HCT116 (cell line): ENCODE measurements around the gene MICOS13. TPM values are rescaled to one million over a fixed set of nuclear protein-coding genes. Genes with fewer than 3 reads are reported as not detected.

Source experiments
- ATAC-seq: fragments of 200-7000 bp; cut with Tn5 transposase; 2 replicates; pipeline ENCODE4 v1.9.1; 2020; ENCODE audit warnings: mild to moderate bottlenecking, moderate library complexity
- BruUV-seq: library from RNA; stranded (reverse); fragments of 400-500 nt; replicated peaks from 2 replicates; lab custom pipeline; 2021; lab: Mats Ljungman, UMichigan
- CTCF ChIA-PET: fragments of 300-600 bp; sonication (Branson Sonifier 250); formaldehyde crosslinking; loops from one replicate; lab custom pipeline; 2021; ENCODE audit warnings: antibody characterized with exemption; lab: Charles Lee
- POLR2A ChIA-PET: fragments of 300-600, 350-600 bp; sonication (Branson Sonifier 250); formaldehyde crosslinking; loops from one replicate; lab custom pipeline; 2021; ENCODE audit warnings: antibody characterized with exemption; lab: Charles Lee
- RAD21 ChIA-PET, 2 experiments: fragments of 300-600 bp; sonication (Branson Sonifier 250); formaldehyde crosslinking; loops; one replicate each; lab custom pipeline; 2023; ENCODE audit warnings: low total read pairs in 2 of 2; ENCODE audit not compliant: uncharacterized antibody in 2 of 2, unreplicated experiment in 2 of 2, low non-redundant PET in 1 of 2; lab: Charles Lee
- DNase-seq: peaks from one replicate; pipeline ENCODE4 v3.0.0-alpha.2; 2010; ENCODE audit warnings: low read depth, low spot score
- H2AFZ ChIP-seq: fragments of 200-600 bp; shearing (Covaris generic), sonication (generic); 2 replicates; pipeline ENCODE4 v1.6.1; 2017; ENCODE audit warnings: low read depth, mixed run types, mixed read lengths, antibody characterized with exemption, low read length; ENCODE audit not compliant: poor library complexity, severe bottlenecking
- H3K27ac ChIP-seq: 2 replicates; pipeline ENCODE4 v1.5.1; 2012; ENCODE audit warnings: low read depth, low read length
- H3K27me3 ChIP-seq: fragments of 200-600 bp; sonication (generic); 2 replicates; pipeline ENCODE4 v1.6.1; 2016; ENCODE audit warnings: mixed run types, low read length, mixed read lengths; ENCODE audit not compliant: insufficient read depth
- H3K36me3 ChIP-seq, 2 experiments: fragments of 200-500 bp in 1 of 2; fragments of 200-600 bp in 1 of 2; sonication (Bioruptor generic) in 1 of 2; sonication (generic) in 1 of 2; 2 replicates each; pipeline versions ENCODE4 v1.5.1 to v1.6.1; 2014 to 2016; ENCODE audit warnings: low read length in 2 of 2, inconsistent platforms in 1 of 2, mixed read lengths in 1 of 2, mixed run types in 1 of 2; ENCODE audit not compliant: insufficient read depth in 2 of 2, control insufficient read depth in 1 of 2
- H3K4me1 ChIP-seq, 2 experiments: fragments of 200-600 bp in 1 of 2; sonication (generic) in 1 of 2; 2 replicates each; pipeline versions ENCODE4 v1.5.1 to v1.6.1; 2012 to 2017; ENCODE audit warnings: low read length in 2 of 2, inconsistent platforms in 1 of 2, mild to moderate bottlenecking in 1 of 2, mixed read lengths in 1 of 2, mixed run types in 1 of 2, moderate library complexity in 1 of 2; ENCODE audit not compliant: insufficient read depth in 2 of 2, control insufficient read depth in 1 of 2
- H3K4me2 ChIP-seq: fragments of 200-600 bp; sonication (generic); 2 replicates; pipeline ENCODE4 v1.6.1; 2017; ENCODE audit warnings: mixed run types, low read length, mixed read lengths
- H3K4me3 ChIP-seq, 2 experiments: fragments of 200-600 bp in 1 of 2; sonication (generic) in 1 of 2; replicated peaks in 1 of 2; 2 replicates each; pipeline ENCODE4 v1.5.1; 2011 to 2016; ENCODE audit warnings: low read length in 2 of 2, control low read depth in 1 of 2, low read depth in 1 of 2, mild to moderate bottlenecking in 1 of 2, mixed read lengths in 1 of 2, mixed run types in 1 of 2
- H3K79me2 ChIP-seq: fragments of 200-600 bp; sonication (generic); 2 replicates; pipeline ENCODE4 v1.6.1; 2017; ENCODE audit warnings: mild to moderate bottlenecking, mixed run types, low read length, moderate library complexity, mixed read lengths; ENCODE audit not compliant: insufficient read depth
- H3K9ac ChIP-seq: fragments of 200-600 bp; sonication (generic); 2 replicates; pipeline ENCODE4 v1.6.1; 2016; ENCODE audit warnings: low read length, mixed read lengths
- H3K9me2 ChIP-seq: fragments of 200-600 bp; sonication (generic), shearing (Covaris generic); 2 replicates; pipeline ENCODE4 v1.6.1; 2017; ENCODE audit warnings: mixed run types, mild to moderate bottlenecking, moderate library complexity; ENCODE audit not compliant: insufficient read depth
- H3K9me3 ChIP-seq, 2 experiments: fragments of 200-500 bp in 1 of 2; fragments of 200-600 bp in 1 of 2; sonication (Bioruptor generic) in 1 of 2; sonication (generic) in 1 of 2; 2 replicates each; pipeline ENCODE4 v1.6.1; 2014 to 2017; ENCODE audit warnings: low read length in 2 of 2, mixed read lengths in 2 of 2, inconsistent platforms in 1 of 2, low read depth in 1 of 2, mild to moderate bottlenecking in 1 of 2, mixed run types in 1 of 2, moderate library complexity in 1 of 2; ENCODE audit not compliant: control insufficient read depth in 1 of 2, insufficient read depth in 1 of 2
- H4K20me1 ChIP-seq: fragments of 200-600 bp; sonication (generic), shearing (Covaris generic); 2 replicates; pipeline ENCODE4 v1.6.1; 2017; ENCODE audit warnings: mixed run types, mild to moderate bottlenecking, moderate library complexity; ENCODE audit not compliant: insufficient read depth
- CEBPB ChIP-seq: IDR thresholded peaks from 2 replicates; pipeline ENCODE4 v1.6.1; 2012; ENCODE audit warnings: low read depth
- EGR1 ChIP-seq: IDR thresholded peaks from 2 replicates; pipeline ENCODE4 v1.6.1; 2012; ENCODE audit warnings: low read depth
- ELF1 ChIP-seq: IDR thresholded peaks from 2 replicates; pipeline ENCODE4 v1.6.1; 2012; ENCODE audit warnings: low read depth, borderline replicate concordance
- EZH2phosphoT487 ChIP-seq: fragments of 200-600 bp; IDR thresholded peaks from 2 replicates; pipeline ENCODE4 v1.6.1; 2018; ENCODE audit warnings: antibody characterized with exemption, borderline replicate concordance
- FOSL1 ChIP-seq: IDR thresholded peaks from 2 replicates; pipeline ENCODE4 v1.6.1; 2012; ENCODE audit warnings: low read depth
- RAD21 ChIP-seq: IDR thresholded peaks from 2 replicates; pipeline ENCODE4 v1.6.1; 2012; ENCODE audit warnings: low read depth, mild to moderate bottlenecking
- SP1 ChIP-seq: IDR thresholded peaks from 2 replicates; pipeline ENCODE4 v1.6.1; 2012; ENCODE audit warnings: low read depth
- SRF ChIP-seq: IDR thresholded peaks from 2 replicates; pipeline ENCODE4 v1.6.1; 2012; ENCODE audit warnings: low read depth
- YY1 ChIP-seq: IDR thresholded peaks from 2 replicates; pipeline ENCODE4 v1.6.1; 2011; ENCODE audit warnings: low read length, low read depth, moderate library complexity, mild to moderate bottlenecking; ENCODE audit not compliant: insufficient replicate concordance; ENCODE audit errors: extremely low read depth
- ZFX ChIP-seq: fragments of 450-650 bp; IDR thresholded peaks from 2 replicates; pipeline ENCODE4 v1.6.1; 2017
- ZNF274 ChIP-seq: fragments of 200-500 bp; sonication (Bioruptor generic); IDR thresholded peaks from 2 replicates; pipeline ENCODE4 v1.6.1; 2014; ENCODE audit warnings: mild to moderate bottlenecking, low read depth, low read length, inconsistent platforms
- intact Hi-C: fragments of 100-400 bp; cut with micrococcal nuclease; formaldehyde crosslinking; loops from 2 replicates; pipeline ENCODE4 v1.10.0; 2022
- total RNA-seq: library from RNA; stranded (reverse); gene quantifications from one replicate; pipeline ENCODE4 v1.2.1, GENCODE V29; 2021; ENCODE audit not compliant: unreplicated experiment
- TF ChIP-seq, protein P1 (sequence below): IDR thresholded peaks from 2 replicates; pipeline ENCODE4 v1.6.1; 2012
- TF ChIP-seq, protein P2 (sequence below): IDR thresholded peaks from 2 replicates; pipeline ENCODE4 v1.6.1; 2011; ENCODE audit warnings: mild to moderate bottlenecking, low read length, moderate library complexity; ENCODE audit not compliant: insufficient replicate concordance; ENCODE audit errors: extremely low read depth
- TF ChIP-seq, protein P3 (sequence below), 3 experiments: fragments of 200-600 bp in 1 of 3; sonication (generic) in 1 of 3; IDR thresholded peaks in 2 of 3; conservative IDR thresholded peaks in 1 of 3; 2 replicates each; pipeline ENCODE4 v1.5.1; 2012 to 2017; ENCODE audit warnings: low read depth in 2 of 3, low read length in 2 of 3, antibody characterized with exemption in 1 of 3, borderline replicate concordance in 1 of 3, control low read depth in 1 of 3, mild to moderate bottlenecking in 1 of 3, mixed read lengths in 1 of 3, mixed run types in 1 of 3, moderate library complexity in 1 of 3; ENCODE audit not compliant: insufficient read depth in 1 of 3

The MICOS13 gene
- total RNA-seq, 1 experiment from 2014 or later, result 61.6 TPM

DNA sequence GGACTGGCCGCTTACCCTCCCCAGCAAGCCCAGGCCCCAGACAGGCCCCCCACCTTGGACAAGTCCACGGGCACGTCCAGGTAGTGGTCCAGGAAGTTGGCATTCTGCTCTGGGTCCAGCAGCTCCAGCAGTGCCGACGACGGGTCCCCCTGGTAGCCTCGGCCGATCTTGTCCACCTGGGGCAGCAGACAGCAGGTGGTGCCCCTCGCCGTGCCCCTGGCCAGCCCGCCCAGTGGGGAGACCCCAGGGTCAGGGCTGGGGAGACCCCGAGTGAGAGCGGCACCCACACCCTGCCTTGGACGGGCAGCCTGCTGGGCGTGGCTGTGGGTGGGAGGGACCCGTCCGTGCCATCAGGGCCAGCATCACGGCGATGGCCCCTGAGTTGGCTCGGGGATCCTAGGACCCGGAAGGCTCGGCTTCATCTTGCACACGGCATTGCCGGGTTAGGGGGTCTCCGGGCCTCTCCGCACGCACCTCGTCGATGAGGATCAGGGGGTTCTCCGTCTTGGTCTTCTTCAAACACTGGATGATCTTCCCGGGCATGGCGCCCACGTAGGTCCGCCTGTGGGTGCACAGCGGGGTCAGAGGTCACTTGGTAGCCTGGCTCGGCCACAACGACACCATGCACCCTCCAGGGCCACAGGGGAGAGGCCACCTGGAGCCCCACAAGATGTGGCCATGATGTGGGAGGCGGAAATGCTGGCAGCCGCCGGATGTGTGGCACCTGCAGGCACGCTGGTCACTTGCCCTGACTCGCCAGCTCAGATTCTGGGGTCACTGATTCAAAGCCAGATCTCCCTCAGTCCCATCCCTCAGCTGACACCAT lies 16.1 kb upstream of the MICOS13 start:
- Histone ChIP-seq H3K79me2 (peaks cover 47% of the 10 kb centered on the region), H3K27ac (peak overlapping the region; percentile 31; the same call in 1 of the 2 replicates), H3K4me3 (no peak overlapping the region), H3K9ac (no peak overlapping the region), H3K4me2 (no peak overlapping the region), H3K27me3 (no peaks in the 10 kb centered on the region), H3K36me3 (peaks cover 20 to 63% of the 10 kb centered on the region in 2 experiments; a peak in 3 of 4 replicates), H3K9me2 (no peaks in the 10 kb centered on the region), H4K20me1 (peaks cover 17% of the 10 kb centered on the region; the same call in 1 of the 2 replicates), H2AFZ (no peak overlapping the region), H3K9me3 (no peaks in the 10 kb centered on the region), H3K4me1 (peaks cover 4 to 20% of the 10 kb centered on the region in 2 experiments; a peak in 2 of 4 replicates)
- BruUV-seq, result no TSS peak
- ATAC-seq (no peak), DNase-seq (no peak)
- ChIA-PET RAD21 (no interaction called here), CTCF (no interaction called here), POLR2A (no interaction called here)
- TF ChIP-seq, protein P1, sequence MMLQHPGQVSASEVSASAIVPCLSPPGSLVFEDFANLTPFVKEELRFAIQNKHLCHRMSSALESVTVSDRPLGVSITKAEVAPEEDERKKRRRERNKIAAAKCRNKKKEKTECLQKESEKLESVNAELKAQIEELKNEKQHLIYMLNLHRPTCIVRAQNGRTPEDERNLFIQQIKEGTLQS, result no peak
- TF ChIP-seq ELF1 (no peak), SP1 (no peak), FOSL1 (no peak), RAD21 (no peak), ZFX (no peak), CEBPB (no peak), EGR1 (no peak), ZNF274 (no peak), YY1 (no peak), SRF (no peak), EZH2phosphoT487 (no peak)
- TF ChIP-seq, protein P2, sequence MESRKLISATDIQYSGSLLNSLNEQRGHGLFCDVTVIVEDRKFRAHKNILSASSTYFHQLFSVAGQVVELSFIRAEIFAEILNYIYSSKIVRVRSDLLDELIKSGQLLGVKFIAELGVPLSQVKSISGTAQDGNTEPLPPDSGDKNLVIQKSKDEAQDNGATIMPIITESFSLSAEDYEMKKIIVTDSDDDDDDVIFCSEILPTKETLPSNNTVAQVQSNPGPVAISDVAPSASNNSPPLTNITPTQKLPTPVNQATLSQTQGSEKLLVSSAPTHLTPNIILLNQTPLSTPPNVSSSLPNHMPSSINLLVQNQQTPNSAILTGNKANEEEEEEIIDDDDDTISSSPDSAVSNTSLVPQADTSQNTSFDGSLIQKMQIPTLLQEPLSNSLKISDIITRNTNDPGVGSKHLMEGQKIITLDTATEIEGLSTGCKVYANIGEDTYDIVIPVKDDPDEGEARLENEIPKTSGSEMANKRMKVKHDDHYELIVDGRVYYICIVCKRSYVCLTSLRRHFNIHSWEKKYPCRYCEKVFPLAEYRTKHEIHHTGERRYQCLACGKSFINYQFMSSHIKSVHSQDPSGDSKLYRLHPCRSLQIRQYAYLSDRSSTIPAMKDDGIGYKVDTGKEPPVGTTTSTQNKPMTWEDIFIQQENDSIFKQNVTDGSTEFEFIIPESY, result no peak
- TF ChIP-seq, protein P3, sequence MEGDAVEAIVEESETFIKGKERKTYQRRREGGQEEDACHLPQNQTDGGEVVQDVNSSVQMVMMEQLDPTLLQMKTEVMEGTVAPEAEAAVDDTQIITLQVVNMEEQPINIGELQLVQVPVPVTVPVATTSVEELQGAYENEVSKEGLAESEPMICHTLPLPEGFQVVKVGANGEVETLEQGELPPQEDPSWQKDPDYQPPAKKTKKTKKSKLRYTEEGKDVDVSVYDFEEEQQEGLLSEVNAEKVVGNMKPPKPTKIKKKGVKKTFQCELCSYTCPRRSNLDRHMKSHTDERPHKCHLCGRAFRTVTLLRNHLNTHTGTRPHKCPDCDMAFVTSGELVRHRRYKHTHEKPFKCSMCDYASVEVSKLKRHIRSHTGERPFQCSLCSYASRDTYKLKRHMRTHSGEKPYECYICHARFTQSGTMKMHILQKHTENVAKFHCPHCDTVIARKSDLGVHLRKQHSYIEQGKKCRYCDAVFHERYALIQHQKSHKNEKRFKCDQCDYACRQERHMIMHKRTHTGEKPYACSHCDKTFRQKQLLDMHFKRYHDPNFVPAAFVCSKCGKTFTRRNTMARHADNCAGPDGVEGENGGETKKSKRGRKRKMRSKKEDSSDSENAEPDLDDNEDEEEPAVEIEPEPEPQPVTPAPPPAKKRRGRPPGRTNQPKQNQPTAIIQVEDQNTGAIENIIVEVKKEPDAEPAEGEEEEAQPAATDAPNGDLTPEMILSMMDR (IDR thresholded peaks at IDR 0.05 in 2 of 3, conservative IDR thresholded peaks at IDR 0.05 in 1 of 3; ENCODE audit: borderline replicate concordance in 1 of 3, insufficient read depth in 1 of 3, low read depth in 2 of 3, low read length in 2 of 3), result no peak
- intact Hi-C loops, result no loop called here
